ELR (cell line): ENCODE measurements around the gene TJP2.

Experiments used
- DNase-seq: peaks from one replicate; pipeline ENCODE4 v3.0.0-alpha.2; 2015; ENCODE audit warnings: low read depth

The TJP2 gene

DNA sequence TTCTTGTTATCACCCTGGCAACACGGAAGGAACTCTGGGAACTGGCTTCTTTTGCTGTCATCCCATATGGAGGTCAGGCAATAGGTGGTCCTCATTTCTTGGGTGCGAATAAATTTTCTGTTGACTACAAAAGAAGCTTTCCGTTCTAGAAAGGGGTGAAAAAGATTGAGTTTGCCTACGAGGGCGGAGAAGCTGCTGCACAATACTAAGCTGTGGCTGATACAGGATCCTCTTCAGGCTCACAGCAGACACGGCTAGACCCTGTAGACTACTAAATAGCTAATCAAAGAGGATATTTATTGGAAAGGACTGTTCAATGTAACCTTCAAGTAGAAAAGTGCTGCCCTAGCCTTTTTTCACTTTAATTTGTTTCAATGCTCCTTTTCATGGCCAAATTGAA, 58.1 kb downstream of the TJP2 start:
- no peak for DNase-seq

- no peak for DNase-seq
These were observed 60.6 kb downstream of the TJP2 start for GRCh38 chr9:69234683-69235082.

GRCh38 chr9:69236188-69236587, 62.1 kb downstream of the TJP2 start:
- DNase-seq: no peak

GRCh38 chr9:69237702-69238295, 63.7 kb downstream of the TJP2 start:
- DNase-seq: no peak

- no peak for DNase-seq
These were observed 69.0 kb downstream of the TJP2 start for GRCh38 chr9:69243116-69243515.

GRCh38 chr9:69246629-69247028, 72.6 kb downstream of the TJP2 start:
- DNase-seq: no peak

DNA sequence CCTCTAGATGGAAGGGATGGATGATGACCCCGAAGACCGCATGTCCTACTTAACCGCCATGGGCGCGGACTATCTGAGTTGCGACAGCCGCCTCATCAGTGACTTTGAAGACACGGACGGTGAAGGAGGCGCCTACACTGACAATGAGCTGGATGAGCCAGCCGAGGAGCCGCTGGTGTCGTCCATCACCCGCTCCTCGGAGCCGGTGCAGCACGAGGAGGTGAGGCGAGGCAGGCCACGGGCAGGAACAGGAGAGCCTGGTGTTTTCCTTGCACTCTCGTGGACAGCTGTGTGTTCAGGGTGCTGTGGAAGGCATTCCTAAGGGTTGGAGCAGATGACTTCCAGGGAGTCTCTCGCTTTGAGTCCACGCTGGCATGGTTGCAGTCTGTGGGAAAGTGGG, 73.9 kb downstream of the TJP2 start:
- DNase-seq: no peak

DNA sequence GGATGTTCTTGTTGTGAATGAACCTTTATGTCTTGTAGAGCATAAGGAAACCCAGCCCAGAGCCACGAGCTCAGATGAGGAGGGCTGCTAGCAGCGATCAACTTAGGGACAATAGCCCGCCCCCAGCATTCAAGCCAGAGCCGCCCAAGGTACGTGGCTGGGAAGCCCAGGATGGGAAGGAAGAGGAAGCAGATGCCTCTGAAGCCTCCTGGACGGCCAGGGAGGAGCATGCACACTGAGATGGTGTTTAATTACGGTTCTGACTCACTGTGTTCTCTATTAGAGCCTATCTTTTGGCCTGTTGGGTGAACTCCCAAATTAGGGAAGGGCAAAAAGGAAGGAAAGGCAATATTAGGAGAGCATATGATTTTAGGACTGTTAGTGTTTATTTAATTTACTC, 75.3 kb downstream of the TJP2 start:
- no peak for DNase-seq

- no peak for DNase-seq
These were observed 76.6 kb downstream of the TJP2 start for GRCh38 chr9:69250681-69251080.

DNA sequence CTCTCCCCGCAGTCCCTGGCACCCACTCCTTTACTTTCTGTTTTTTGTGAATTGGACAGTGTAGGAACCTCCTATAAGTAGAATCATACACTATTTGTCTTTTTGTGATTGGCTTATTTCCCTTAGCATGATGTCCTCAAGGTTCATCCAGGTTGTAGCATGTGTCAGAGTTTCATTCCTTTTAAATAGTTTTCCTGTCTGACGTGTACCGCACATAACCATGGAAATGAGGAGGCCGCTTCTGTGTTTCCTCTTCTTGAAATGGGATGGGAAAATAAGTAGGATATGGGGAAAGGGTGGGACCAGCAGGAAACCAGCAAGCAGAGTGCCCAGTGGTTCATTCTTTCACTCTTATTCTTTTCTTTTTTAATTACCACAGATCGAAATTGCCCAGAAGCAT, 78.4 kb downstream of the TJP2 start:
- no peak for DNase-seq

GRCh38 chr9:69253057-69253456, 79.0 kb downstream of the TJP2 start:
- DNase-seq: no peak

DNA sequence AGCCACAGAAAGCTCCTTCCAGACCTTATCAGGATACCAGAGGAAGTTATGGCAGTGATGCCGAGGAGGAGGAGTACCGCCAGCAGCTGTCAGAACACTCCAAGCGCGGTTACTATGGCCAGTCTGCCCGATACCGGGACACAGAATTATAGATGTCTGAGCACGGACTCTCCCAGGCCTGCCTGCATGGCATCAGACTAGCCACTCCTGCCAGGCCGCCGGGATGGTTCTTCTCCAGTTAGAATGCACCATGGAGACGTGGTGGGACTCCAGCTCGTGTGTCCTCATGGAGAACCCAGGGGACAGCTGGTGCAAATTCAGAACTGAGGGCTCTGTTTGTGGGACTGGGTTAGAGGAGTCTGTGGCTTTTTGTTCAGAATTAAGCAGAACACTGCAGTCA, 80.1 kb downstream of the TJP2 start:
- no peak for DNase-seq

DNA sequence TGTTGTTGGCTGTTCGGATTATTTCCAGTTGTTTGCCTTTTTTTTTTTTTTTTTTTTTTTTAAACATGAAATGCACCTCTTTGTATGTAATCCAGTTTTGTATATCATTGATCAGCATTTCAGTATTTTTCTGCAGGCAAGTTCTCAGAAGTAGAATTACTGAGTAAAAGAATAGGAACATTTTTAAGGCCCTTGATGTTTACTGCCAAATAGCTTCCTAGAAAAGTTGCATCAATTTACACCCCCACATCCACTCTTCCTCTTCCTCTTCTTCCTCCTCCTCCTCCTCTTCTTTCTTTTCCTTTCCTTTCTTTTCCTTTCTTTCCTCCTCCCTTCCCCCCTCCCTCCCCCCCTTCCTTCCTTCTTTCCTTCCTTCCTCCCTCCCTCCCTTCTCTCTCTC, 81.5 kb downstream of the TJP2 start:
- DNase-seq: no peak

DNA sequence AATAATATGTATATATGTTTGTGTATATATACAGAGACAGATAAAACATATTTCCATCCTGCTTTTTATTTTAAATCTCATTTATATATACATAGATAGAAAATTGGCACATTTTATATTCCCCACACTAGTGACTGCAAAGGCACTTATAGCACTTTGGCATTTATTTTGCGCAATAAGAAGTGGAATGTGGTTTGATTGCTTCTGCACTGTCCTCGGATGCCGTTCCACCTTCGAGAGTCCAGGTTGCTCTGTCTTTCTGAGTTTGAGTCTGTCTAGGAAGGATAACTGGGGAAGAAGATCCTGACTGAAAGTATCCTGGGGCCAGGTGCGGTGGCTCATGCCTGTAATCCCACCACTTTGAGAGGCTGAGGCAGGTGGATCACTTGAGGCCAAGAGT, 84.5 kb downstream of the TJP2 start:
- DNase-seq: no peak

DNA sequence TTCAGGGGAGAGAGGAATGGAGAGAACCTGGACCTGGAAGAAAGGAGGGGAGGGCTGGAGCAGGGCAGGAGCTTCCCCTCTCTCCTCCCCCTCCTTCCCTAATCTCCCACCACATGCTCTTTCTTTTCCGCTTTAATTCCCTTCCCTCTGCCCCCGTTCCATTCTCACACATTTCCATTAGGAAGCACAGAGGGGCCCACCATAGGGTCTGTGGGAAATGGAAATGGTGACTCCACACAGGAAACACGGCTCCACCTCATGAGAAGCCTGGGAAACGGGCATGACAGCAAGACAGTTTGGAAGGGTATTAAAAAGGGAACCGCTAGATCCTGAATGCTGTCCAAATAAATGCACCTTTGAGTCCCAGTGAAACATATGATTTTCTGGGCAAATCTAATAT, 86.1 kb downstream of the TJP2 start:
- peak; percentile 8 for DNase-seq

DNA sequence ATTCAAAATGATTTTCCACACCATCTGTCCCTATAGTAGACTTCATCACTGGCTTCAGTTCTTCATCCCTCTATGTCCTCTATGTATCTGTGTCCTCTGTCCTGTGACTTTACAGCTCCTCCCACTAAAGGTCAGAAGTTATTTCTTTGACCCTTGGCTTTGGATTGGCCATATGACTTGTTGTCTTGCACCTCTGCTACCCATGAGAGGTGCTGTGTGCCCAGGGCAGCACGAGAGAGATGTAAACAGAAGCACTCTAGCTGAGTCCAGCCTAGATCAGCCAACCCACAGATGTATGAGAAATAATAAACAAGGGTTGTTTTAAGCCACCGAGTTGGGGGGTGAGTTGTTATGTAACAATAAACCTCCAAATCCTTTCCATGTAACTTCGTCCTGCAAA, 87.6 kb downstream of the TJP2 start:
- DNase-seq: no peak

- DNase-seq: peak; percentile 24
These were observed 90.4 kb downstream of the TJP2 start for GRCh38 chr9:69264526-69264925.

DNA sequence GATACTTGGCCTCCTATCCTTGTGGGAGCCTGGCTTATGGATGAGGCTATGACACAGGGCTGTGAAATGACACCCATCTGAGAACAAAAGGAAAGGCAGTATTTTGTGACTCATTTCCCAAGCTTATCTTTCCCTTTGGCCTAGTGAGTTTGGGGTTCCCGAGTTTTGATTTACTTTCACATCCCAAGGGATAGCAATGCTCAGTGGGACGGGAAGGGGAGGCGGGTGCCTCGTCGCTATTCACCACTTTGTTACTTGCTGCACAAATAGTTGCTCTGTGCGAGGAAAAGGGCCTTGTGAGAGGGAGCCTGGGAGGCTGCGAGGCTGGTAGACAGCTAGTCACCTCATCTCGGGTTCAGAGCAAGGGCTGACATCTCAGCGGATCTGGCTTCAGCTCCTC, 91.8 kb downstream of the TJP2 start:
- peak; percentile 48 for DNase-seq

DNA sequence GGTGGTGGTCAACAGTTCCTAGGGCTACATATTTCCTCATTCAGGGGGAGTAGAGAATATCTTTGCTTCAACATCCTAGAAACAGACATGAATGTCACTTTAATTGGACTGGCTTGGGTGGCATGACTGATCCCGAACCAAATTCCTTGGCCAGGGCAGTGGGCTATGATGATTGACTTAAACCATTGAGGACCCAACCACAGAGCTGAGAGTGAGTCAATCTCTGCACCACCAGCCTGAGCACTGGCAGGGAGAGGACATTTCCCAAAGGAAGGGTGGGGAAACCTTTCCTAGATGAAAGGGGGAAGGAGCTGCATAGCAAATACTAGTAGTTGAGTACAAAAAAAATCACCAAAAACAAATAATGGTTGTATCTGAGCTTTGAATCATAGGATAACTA, 98.1 kb downstream of the TJP2 start:
- no peak for DNase-seq

- no peak for DNase-seq
These were observed 99.1 kb downstream of the TJP2 start for GRCh38 chr9:69273161-69273560.

GRCh38 chr9:69276775-69277174, 102.7 kb downstream of the TJP2 start:
- no peak for DNase-seq

DNA sequence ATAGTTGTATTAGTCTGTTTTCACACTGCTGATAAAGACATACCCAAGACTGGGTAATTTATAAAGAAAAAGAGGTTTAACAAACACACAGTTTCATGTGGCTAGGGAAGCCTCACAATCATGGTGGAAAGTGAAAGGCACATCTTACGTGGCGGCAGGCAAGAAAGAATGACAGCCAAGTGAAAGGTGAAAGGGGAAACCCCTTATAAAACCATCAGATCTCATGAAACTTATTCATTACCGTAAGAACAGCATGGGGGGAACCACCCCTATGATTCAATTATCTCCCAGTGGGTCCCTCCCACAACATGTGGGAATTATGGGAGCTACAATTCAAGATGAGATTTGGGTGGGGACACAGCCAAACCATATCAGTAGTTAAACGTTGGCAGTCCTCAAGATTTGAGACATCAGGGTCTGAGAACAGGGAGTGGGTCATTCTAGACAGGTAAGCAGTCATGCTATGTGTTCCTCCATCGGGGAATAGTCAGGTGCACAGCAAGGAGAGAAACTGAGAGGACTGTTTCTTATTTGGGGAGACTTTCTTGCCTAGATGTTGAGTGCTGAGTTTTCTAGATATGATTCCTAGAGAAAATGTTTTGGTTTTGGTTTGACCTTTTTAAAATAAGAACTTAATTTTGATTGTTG, 105.1 kb downstream of the TJP2 start:
- no peak for DNase-seq

- no peak for DNase-seq
These were observed 105.7 kb downstream of the TJP2 start for GRCh38 chr9:69279733-69280132.

GRCh38 chr9:69283003-69283402, 108.9 kb downstream of the TJP2 start:
- no peak for DNase-seq
